NT2/D1 (cell line): ENCODE data around the gene GMDS.

Experiments
- SUZ12 ChIP-seq: IDR thresholded peaks from 2 replicates; pipeline ENCODE4 v1.6.1; 2011; ENCODE audit not compliant: insufficient read length, insufficient read depth; ENCODE audit errors: extremely low read depth
- YY1 ChIP-seq: IDR thresholded peaks from 2 replicates; pipeline ENCODE4 v1.6.1; 2011; ENCODE audit not compliant: insufficient read length, insufficient read depth
- ZNF274 ChIP-seq: IDR thresholded peaks from 2 replicates; pipeline ENCODE4 v1.6.1; 2011; ENCODE audit warnings: mild to moderate bottlenecking, low read depth, low read length

DNA sequence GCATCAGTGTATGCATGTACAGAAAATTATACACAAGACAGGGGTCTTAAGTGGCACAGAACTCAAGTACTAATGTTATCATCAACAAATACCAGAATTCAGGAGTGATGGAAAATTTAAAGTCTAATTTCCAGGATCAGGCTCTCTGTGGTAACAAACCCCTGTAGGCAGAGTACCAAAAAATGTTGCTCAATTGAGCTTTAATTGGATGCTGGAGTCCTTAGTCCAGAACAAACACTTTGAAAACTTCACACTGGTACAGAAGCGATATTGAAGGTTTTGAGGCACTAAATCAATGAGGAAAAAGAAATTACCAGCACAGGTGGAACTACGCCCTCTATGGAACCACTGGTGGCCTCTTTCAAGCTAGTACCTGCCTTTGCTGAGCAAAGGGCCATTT lies 522.6 kb downstream of the GMDS start:
- TF ChIP-seq SUZ12 (no peak), YY1 (no peak), ZNF274 (no peak)
